ENCODE data around the gene SPN. TPM values are rescaled to one million over a fixed set of nuclear protein-coding genes. Genes with fewer than 3 reads are reported as not detected.

The SPN gene
- total and polyA plus RNA-seq, 2 of the 4 experiments (the other 2 are of a cell fraction) = not detected

- Histone ChIP-seq H2BK20ac (ENCODE audit: low read depth, low read length) (no peak overlapping the region), H2BK5ac (ENCODE audit: low read depth, low read length, poor library complexity, severe bottlenecking) (no peak overlapping the region), H3K9me3 (ENCODE audit: control insufficient read depth, insufficient read depth, low read length) (no peaks in the 10 kb centered on the region), H3K4me1 (ENCODE audit: control insufficient read depth, insufficient read depth, low read length) (peaks cover 9% of the 10 kb centered on the region; the same call in 1 of the 2 replicates), H3K27ac (ENCODE audit: insufficient read depth, low read length) (no peak overlapping the region), H3K79me1 (ENCODE audit: low read depth in 1 of 2, low read length in 2 of 2) (no peaks in the 10 kb centered on the region), H3K4me3 (ENCODE audit: insufficient read depth, low read depth, low read length) (no peak overlapping the region), H3K4ac (ENCODE audit: low read depth, low read length) (no peak overlapping the region), H3K27me3 (ENCODE audit: control insufficient read depth, insufficient read depth, low read length) (no peaks in the 10 kb centered on the region; the same call in 1 of the 2 replicates), H2AK5ac (ENCODE audit: low read depth, low read length) (no peak overlapping the region), H3K4me2 (ENCODE audit: low read depth, low read length) (no peak overlapping the region), H4K5ac (ENCODE audit: low read depth, low read length) (no peak overlapping the region), H2AK9ac (replicated peaks; ENCODE audit: low read depth, low read length, poor library complexity) (no peak overlapping the region), H4K91ac (ENCODE audit: insufficient read depth, low read depth, low read length) (no peak overlapping the region), H3K23ac (ENCODE audit: low read depth, low read length) (no peak overlapping the region), H2BK15ac (ENCODE audit: low read depth, low read length) (no peak overlapping the region), H3K36me3 (ENCODE audit: control insufficient read depth, insufficient read depth, low read length) (no peaks in the 10 kb centered on the region), H2BK120ac (ENCODE audit: low read depth, low read length) (no peak overlapping the region), H4K20me1 (ENCODE audit: insufficient read depth, low read length) (no peaks in the 10 kb centered on the region), H3K14ac (replicated peaks; ENCODE audit: low read depth, low read length) (no peak overlapping the region), H3K18ac (ENCODE audit: low read depth, low read length) (no peak overlapping the region), H2AFZ (replicated peaks; ENCODE audit: low read length, poor library complexity) (peak overlapping the region; percentile 73), H3K9me1 (ENCODE audit: insufficient read depth, low read length) (peaks cover 2% of the 10 kb centered on the region; the same call in 1 of the 2 replicates), H3K9ac (ENCODE audit: low read depth, low read length) (no peak overlapping the region), H3K56ac (ENCODE audit: extremely low read depth, insufficient read depth, low read length) (no peak overlapping the region), H4K8ac (ENCODE audit: low read depth in 2 of 2, low read length in 2 of 2) (no peak overlapping the region)
- CTCF ChIA-PET = interaction anchor here (0.6 kb wide), 1 partner anchor 84 kb away, joined by 3 read pairs; no protein-coding TSS in a partner anchor
- no peak for TF ChIP-seq MAFK (IDR thresholded peaks at IDR 0.05; ENCODE audit: low read depth, low read length)
- TF ChIP-seq MXI1 (IDR thresholded peaks at IDR 0.05; ENCODE audit: borderline replicate concordance, low read depth, low read length) = 0 out of 2 replicates have a peak, but pooled peaks have one; percentile 23
- TF ChIP-seq USF2 (IDR thresholded peaks at IDR 0.05; ENCODE audit: low read depth, low read length) = no peak
- TF ChIP-seq SMC3 (IDR thresholded peaks at IDR 0.05; ENCODE audit: low read depth, low read length) = no peak
- TF ChIP-seq MAZ (IDR thresholded peaks at IDR 0.05; ENCODE audit: borderline replicate concordance, low read depth, low read length) = no peak
- no peak for TF ChIP-seq BHLHE40 (IDR thresholded peaks at IDR 0.05; ENCODE audit: low read depth, low read length)
- no peak for TF ChIP-seq CHD1 (IDR thresholded peaks at IDR 0.05; ENCODE audit: low read depth, low read length)
- TF ChIP-seq RFX5 (IDR thresholded peaks at IDR 0.05; ENCODE audit: low read depth, low read length) = no peak
- peak; percentile 16; the same call in 1 of the 2 replicates for ATAC-seq (ENCODE audit: low read depth)
- 12% methylated on average over 5 of the region's 13 CpGs; no CpG with 5 or more reads in 1 of the 2 experiments for WGBS, 2 experiments (ENCODE audit: extremely low coverage in 2 of 2, insufficient read length in 1 of 2)
- DNase-seq = peak; percentile 40
- intact Hi-C loops (cut with micrococcal nuclease) (no loop called here), in situ Hi-C loops (cut with MboI; ENCODE audit: low sequenced_read_pairs) (no loop called here), dilution Hi-C loops (cut with HindIII; ENCODE audit: low sequenced_read_pairs, unreplicated experiment) (no loop called here)
- POLR2A ChIA-PET (ENCODE audit: unreplicated experiment) = no interaction called here
- BruUV-seq (replicated peaks) = no TSS peak
Measured at GRCh38 chr16:29674188-29674587, 11.1 kb downstream of the SPN start.

All from IMR-90 (cell line).